A673 (cell line): ENCODE results near the gene PTPA.

ENCODE experiments used
- CTCF ChIP-seq: fragments of 300-800, 200-600 bp; sonication (generic); conservative IDR thresholded peaks from 2 replicates; pipeline ENCODE4 v1.5.1; 2017; ENCODE audit warnings: low read depth, mild to moderate bottlenecking, antibody characterized with exemption, low read length, moderate library complexity, mixed read lengths
- EZH2 ChIP-seq: fragments of 200-600 bp; sonication (generic); IDR thresholded peaks from 2 replicates; pipeline ENCODE4 v1.6.1; 2017; ENCODE audit warnings: borderline replicate concordance, low read depth, mild to moderate bottlenecking, mixed read lengths, antibody characterized with exemption, low read length; ENCODE audit not compliant: poor library complexity, severe bottlenecking

GRCh38 chr9:129149442-129149841, 38.2 kb downstream of the PTPA start:
- no peak for TF ChIP-seq CTCF
- no peak for TF ChIP-seq EZH2
